ENCODE results near the gene NPIPB8. TPM values are rescaled to one million over a fixed set of nuclear protein-coding genes. Genes with fewer than 3 reads are reported as not detected.

The NPIPB8 gene
- total and polyA plus RNA-seq, 2 of the 13 experiments (the other 11 are each of a cell fraction or from before 2014, with no cell fraction given): 0.49 to 2.3 TPM

GRCh38 chr16:28609631-28610594 is 28.0 kb upstream of the NPIPB8 start, which contains the start of gene SULT1A1 (continued):
- no peak; the same call in 1 of the 2 replicates for TF ChIP-seq SNAPC4 (CRISPR knock-in tag; IDR thresholded peaks at IDR 0.05)
- TF ChIP-seq ZNF883 (CRISPR knock-in tag; IDR thresholded peaks at IDR 0.05; ENCODE audit: not compliant biosample characterization): no peak
- no peak for TF ChIP-seq KDM1A (CRISPR knock-in tag; IDR thresholded peaks at IDR 0.05)
- TF ChIP-seq ELK4 (CRISPR knock-in tag; IDR thresholded peaks at IDR 0.05; ENCODE audit: borderline replicate concordance): no peak
- TF ChIP-seq MAZ (IDR thresholded peaks at IDR 0.05; ENCODE audit: borderline replicate concordance, low read depth, low read length): peak; percentile 77; the same call in 1 of the 2 replicates
- TF ChIP-seq MAZ (CRISPR knock-in tag; IDR thresholded peaks at IDR 0.05; ENCODE audit: low read depth): 0 out of 2 replicates have a peak, but pooled peaks have one; percentile 26
- peak; percentile 66 for TF ChIP-seq HMGXB3 (CRISPR knock-in tag; IDR thresholded peaks at IDR 0.05; ENCODE audit: borderline replicate concordance)
- TF ChIP-seq ZNF75D (CRISPR knock-in tag; IDR thresholded peaks at IDR 0.05; ENCODE audit: borderline replicate concordance): no peak
- TF ChIP-seq HOXA5 (CRISPR knock-in tag; IDR thresholded peaks at IDR 0.05): peak; percentile 45
- peak; percentile 56; the same call in 1 of the 2 replicates for TF ChIP-seq ZNF292 (CRISPR knock-in tag; IDR thresholded peaks at IDR 0.05; ENCODE audit: borderline replicate concordance, low read depth)
- TF ChIP-seq PAX8 (CRISPR knock-in tag; IDR thresholded peaks at IDR 0.05; ENCODE audit: borderline replicate concordance): no peak
- TF ChIP-seq MLLT10 (CRISPR knock-in tag; IDR thresholded peaks at IDR 0.05): no peak
- TF ChIP-seq PRMT3 (CRISPR knock-in tag; IDR thresholded peaks at IDR 0.05; ENCODE audit: borderline replicate concordance, low read depth): no peak
- TF ChIP-seq SIX4 (CRISPR knock-in tag; IDR thresholded peaks at IDR 0.05): peak; percentile 58
- peak; percentile 93 for TF ChIP-seq ZNF501 (CRISPR knock-in tag; IDR thresholded peaks at IDR 0.05)
- peak; percentile 62 for TF ChIP-seq NR2F6 (IDR thresholded peaks at IDR 0.05)
- TF ChIP-seq NR2F6 (CRISPR knock-in tag; IDR thresholded peaks at IDR 0.05): peak; percentile 73
- TF ChIP-seq ZNF788 (CRISPR knock-in tag; IDR thresholded peaks at IDR 0.05; ENCODE audit: borderline replicate concordance): 0 out of 2 replicates have a peak, but pooled peaks have one; percentile 25

Data from HepG2 (cell line).